Measurements from ENCODE around the gene PTPRN2. TPM values are rescaled to one million over a fixed set of nuclear protein-coding genes. Genes with fewer than 3 reads are reported as not detected.

The PTPRN2 gene
- total and polyA plus RNA-seq, 2 donors from 2014 or later: 4.8 to 6.2 TPM

DNA sequence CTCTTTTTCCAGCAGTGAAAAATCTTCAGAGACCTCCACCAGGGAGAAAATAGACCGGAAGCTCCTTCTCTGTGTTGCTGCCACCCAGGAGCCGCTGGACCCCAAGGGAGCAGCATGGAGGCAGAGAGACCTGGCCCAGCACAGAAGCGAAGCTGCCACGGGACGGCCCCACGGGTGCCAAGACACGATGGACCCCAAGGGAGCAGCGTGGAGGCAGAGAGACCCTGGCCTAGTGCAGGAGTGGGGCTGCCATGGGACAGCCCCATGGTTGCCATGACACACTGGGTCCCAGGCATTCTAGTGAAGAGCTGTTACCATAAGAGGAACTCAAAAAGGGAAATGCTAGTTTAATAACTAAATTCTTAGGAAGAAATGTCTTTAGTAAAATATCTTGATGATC lies 186.3 kb downstream of the PTPRN2 start:
- Histone ChIP-seq H3K4me1 (ENCODE audit: control insufficient read depth in 2 of 3, insufficient read depth in 2 of 3, low read depth in 1 of 3, low read length in 3 of 3) (no peaks in the 10 kb centered on the region), H3K27ac (ENCODE audit: low read depth in 2 of 2, low read length in 2 of 2) (no peak overlapping the region), H3K4me3 (ENCODE audit: low read length in 3 of 3) (no peak overlapping the region), H3K9me3 (ENCODE audit: control insufficient read depth in 2 of 3, insufficient read depth in 1 of 3, low read length in 3 of 3) (no peaks in the 10 kb centered on the region), H3K27me3 (ENCODE audit: control insufficient read depth, insufficient read depth, low read length) (no peaks in the 10 kb centered on the region), H3K9ac (ENCODE audit: low read length in 3 of 3) (no peak overlapping the region), H3K36me3 (ENCODE audit: control insufficient read depth in 2 of 3, insufficient read depth in 3 of 3, low read length in 3 of 3) (no peaks in the 10 kb centered on the region)
- intact Hi-C loops (cut with DNase I): no loop called here
- DNase-seq (no peak), FAIRE-seq (no peak)
- TF ChIP-seq, protein P1, sequence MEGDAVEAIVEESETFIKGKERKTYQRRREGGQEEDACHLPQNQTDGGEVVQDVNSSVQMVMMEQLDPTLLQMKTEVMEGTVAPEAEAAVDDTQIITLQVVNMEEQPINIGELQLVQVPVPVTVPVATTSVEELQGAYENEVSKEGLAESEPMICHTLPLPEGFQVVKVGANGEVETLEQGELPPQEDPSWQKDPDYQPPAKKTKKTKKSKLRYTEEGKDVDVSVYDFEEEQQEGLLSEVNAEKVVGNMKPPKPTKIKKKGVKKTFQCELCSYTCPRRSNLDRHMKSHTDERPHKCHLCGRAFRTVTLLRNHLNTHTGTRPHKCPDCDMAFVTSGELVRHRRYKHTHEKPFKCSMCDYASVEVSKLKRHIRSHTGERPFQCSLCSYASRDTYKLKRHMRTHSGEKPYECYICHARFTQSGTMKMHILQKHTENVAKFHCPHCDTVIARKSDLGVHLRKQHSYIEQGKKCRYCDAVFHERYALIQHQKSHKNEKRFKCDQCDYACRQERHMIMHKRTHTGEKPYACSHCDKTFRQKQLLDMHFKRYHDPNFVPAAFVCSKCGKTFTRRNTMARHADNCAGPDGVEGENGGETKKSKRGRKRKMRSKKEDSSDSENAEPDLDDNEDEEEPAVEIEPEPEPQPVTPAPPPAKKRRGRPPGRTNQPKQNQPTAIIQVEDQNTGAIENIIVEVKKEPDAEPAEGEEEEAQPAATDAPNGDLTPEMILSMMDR (IDR thresholded peaks at IDR 0.05; ENCODE audit: borderline replicate concordance, extremely low read depth, insufficient read depth): no peak

DNA sequence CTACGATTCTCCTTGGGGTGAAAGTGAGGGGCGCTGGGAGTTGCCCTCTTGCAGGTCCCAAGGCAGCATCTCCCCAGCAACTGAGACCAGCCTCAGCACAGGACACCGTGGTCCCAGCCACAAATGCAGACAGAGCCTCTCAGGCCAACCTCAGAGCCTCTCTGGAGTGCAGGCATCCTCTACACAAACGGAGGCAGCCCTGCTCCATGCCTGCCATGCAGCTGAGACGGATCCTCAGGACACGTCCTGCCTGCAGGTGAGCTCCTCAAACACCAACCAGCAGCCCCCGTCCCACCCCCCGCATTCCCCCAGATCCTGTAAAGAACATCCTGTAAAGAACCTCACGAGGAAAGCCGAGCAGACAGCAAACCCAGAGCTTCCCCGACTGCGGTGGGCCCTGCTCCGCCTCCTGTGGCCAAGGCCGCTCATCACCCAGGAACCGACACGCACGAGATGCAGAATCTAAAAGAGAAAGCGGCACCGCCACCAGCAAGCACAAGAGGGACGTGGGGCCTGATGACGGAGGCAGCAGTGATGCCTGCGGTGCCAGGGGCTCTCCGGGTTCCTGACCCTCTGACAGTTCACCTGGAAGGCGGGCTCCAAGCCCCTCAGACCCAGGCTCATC lies 186.9 kb downstream of the PTPRN2 start:
- H3K9me3 ChIP-seq (ENCODE audit: control insufficient read depth in 2 of 3, insufficient read depth in 1 of 3, low read length in 3 of 3): no peaks in the 10 kb centered on the region
- H3K27me3 ChIP-seq (ENCODE audit: control insufficient read depth, insufficient read depth, low read length): no peaks in the 10 kb centered on the region
- no peaks in the 10 kb centered on the region for H3K4me1 ChIP-seq (ENCODE audit: control insufficient read depth in 2 of 3, insufficient read depth in 2 of 3, low read depth in 1 of 3, low read length in 3 of 3)
- intact Hi-C loops (cut with DNase I): no loop called here
- TF ChIP-seq, protein P1 (IDR thresholded peaks at IDR 0.05; ENCODE audit: borderline replicate concordance, extremely low read depth, insufficient read depth): no peak
- H3K36me3 ChIP-seq (ENCODE audit: control insufficient read depth in 2 of 3, insufficient read depth in 3 of 3, low read length in 3 of 3): no peaks in the 10 kb centered on the region
- H3K9ac ChIP-seq (ENCODE audit: low read length in 3 of 3): no peak overlapping the region
- DNase-seq: no peak
- FAIRE-seq: no peak
- H3K4me3 ChIP-seq (ENCODE audit: low read length in 3 of 3): no peak overlapping the region
- H3K27ac ChIP-seq (ENCODE audit: low read depth in 2 of 2, low read length in 2 of 2): no peak overlapping the region

DNA sequence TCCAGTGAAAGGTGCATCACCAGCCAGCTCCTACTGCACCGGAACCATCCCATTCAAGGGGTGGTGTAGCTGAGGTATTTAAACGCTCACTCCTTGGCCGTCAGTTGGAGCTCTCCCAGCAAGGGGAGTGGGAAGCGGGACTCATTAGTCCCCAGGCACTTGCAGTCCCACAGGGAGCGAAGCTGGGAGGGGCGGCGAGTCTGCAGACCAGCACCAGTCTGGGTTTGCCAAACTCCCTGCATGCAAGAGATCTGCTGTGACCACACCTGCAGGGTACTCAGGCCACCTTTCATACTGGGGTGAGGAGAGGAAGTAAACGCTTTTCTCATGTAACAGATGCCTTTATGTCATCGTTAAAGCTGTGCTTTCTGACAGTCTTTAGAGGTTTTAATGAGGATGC lies 187.9 kb downstream of the PTPRN2 start:
- no peak for DNase-seq
- H3K9me3 ChIP-seq (ENCODE audit: control insufficient read depth in 2 of 3, insufficient read depth in 1 of 3, low read length in 3 of 3): no peaks in the 10 kb centered on the region
- TF ChIP-seq, protein P1 (IDR thresholded peaks at IDR 0.05; ENCODE audit: borderline replicate concordance, extremely low read depth, insufficient read depth): no peak
- no peaks in the 10 kb centered on the region for H3K4me1 ChIP-seq (ENCODE audit: control insufficient read depth in 2 of 3, insufficient read depth in 2 of 3, low read depth in 1 of 3, low read length in 3 of 3)
- no peak overlapping the region for H3K9ac ChIP-seq (ENCODE audit: low read length in 3 of 3)
- no peak overlapping the region for H3K27ac ChIP-seq (ENCODE audit: low read depth in 2 of 2, low read length in 2 of 2)
- H3K27me3 ChIP-seq (ENCODE audit: control insufficient read depth, insufficient read depth, low read length): no peaks in the 10 kb centered on the region
- H3K4me3 ChIP-seq (ENCODE audit: low read length in 3 of 3): no peak overlapping the region
- FAIRE-seq: no peak
- intact Hi-C loops (cut with DNase I): no loop called here
- H3K36me3 ChIP-seq (ENCODE audit: control insufficient read depth in 2 of 3, insufficient read depth in 3 of 3, low read length in 3 of 3): no peaks in the 10 kb centered on the region

DNA sequence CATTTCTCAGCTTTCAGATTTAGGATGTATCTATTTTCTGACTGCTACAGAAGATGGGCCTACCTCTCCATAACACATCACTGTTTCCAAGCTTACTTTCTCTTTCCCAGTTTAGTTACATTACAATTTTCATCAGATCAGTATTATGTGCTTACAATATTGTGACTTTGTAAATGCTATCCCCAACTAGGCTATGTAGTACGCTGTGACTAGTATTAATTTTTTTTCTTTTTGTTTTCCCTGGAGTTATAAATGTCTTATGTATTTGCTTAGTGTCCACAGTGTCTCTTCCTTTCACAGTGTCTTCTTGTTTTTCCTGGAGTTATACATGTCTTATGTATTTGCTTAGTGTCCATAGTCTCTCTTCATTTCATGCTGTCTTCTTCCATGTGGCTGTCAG lies 188.9 kb downstream of the PTPRN2 start:
- H3K4me1 ChIP-seq (ENCODE audit: control insufficient read depth in 2 of 3, insufficient read depth in 2 of 3, low read depth in 1 of 3, low read length in 3 of 3): no peaks in the 10 kb centered on the region
- DNase-seq: no peak
- intact Hi-C loops (cut with DNase I): no loop called here
- TF ChIP-seq, protein P1 (IDR thresholded peaks at IDR 0.05; ENCODE audit: borderline replicate concordance, extremely low read depth, insufficient read depth): no peak
- H3K36me3 ChIP-seq (ENCODE audit: control insufficient read depth in 2 of 3, insufficient read depth in 3 of 3, low read length in 3 of 3): no peaks in the 10 kb centered on the region
- no peaks in the 10 kb centered on the region for H3K27me3 ChIP-seq (ENCODE audit: control insufficient read depth, insufficient read depth, low read length)
- no peak overlapping the region for H3K4me3 ChIP-seq (ENCODE audit: low read length in 3 of 3)
- H3K27ac ChIP-seq (ENCODE audit: low read depth in 2 of 2, low read length in 2 of 2): no peak overlapping the region
- no peak overlapping the region for H3K9ac ChIP-seq (ENCODE audit: low read length in 3 of 3)
- H3K9me3 ChIP-seq (ENCODE audit: control insufficient read depth in 2 of 3, insufficient read depth in 1 of 3, low read length in 3 of 3): no peaks in the 10 kb centered on the region
- FAIRE-seq: no peak

Data from kidney (tissue), 14 donors.